ENCODE data around the gene FKRP.

Gene FKRP

GRCh38 chr19:46719629-46720502, 26.0 kb upstream of the FKRP start:
- no peak for DNase-seq (ENCODE audit: low spot score)

- DNase-seq (ENCODE audit: low spot score), result no peak
Observed at GRCh38 chr19:46720503-46721239, 25.2 kb upstream of the FKRP start.

- DNase-seq (ENCODE audit: low spot score), result no peak
Observed at GRCh38 chr19:46721269-46722003, 24.4 kb upstream of the FKRP start.

- no peak for DNase-seq (ENCODE audit: low spot score)
Observed at GRCh38 chr19:46722004-46722380, 23.9 kb upstream of the FKRP start.

- DNase-seq (ENCODE audit: low spot score), result no peak
Observed at GRCh38 chr19:46722421-46723022, 23.3 kb upstream of the FKRP start.

- no peak for DNase-seq (ENCODE audit: low spot score)
Observed at GRCh38 chr19:46723023-46723461, 22.8 kb upstream of the FKRP start.

GRCh38 chr19:46723471-46723870, 22.4 kb upstream of the FKRP start:
- DNase-seq (ENCODE audit: low spot score), result no peak

- no peak for DNase-seq (ENCODE audit: low spot score)
Observed at GRCh38 chr19:46724468-46724867, 21.4 kb upstream of the FKRP start.

GRCh38 chr19:46725036-46725820, 20.6 kb upstream of the FKRP start:
- no peak for DNase-seq (ENCODE audit: low spot score)

- no peak for DNase-seq (ENCODE audit: low spot score)
Observed at GRCh38 chr19:46725859-46726393, 19.9 kb upstream of the FKRP start.

GRCh38 chr19:46726551-46726950, 19.3 kb upstream of the FKRP start:
- no peak for DNase-seq (ENCODE audit: low spot score)

GRCh38 chr19:46726971-46727501, 18.8 kb upstream of the FKRP start:
- DNase-seq (ENCODE audit: low spot score), result no peak

- no peak for DNase-seq (ENCODE audit: low spot score)
Observed at GRCh38 chr19:46727757-46728156, 18.1 kb upstream of the FKRP start.

- no peak for DNase-seq (ENCODE audit: low spot score)
Observed at GRCh38 chr19:46728208-46728607, 17.6 kb upstream of the FKRP start.

- DNase-seq (ENCODE audit: low spot score), result no peak
Observed at GRCh38 chr19:46728693-46729339, 17.0 kb upstream of the FKRP start.

- no peak for DNase-seq (ENCODE audit: low spot score)
Observed at GRCh38 chr19:46729696-46730095, 16.2 kb upstream of the FKRP start.

GRCh38 chr19:46730187-46730586, 15.7 kb upstream of the FKRP start:
- DNase-seq (ENCODE audit: low spot score), result no peak

GRCh38 chr19:46730595-46730994, 15.3 kb upstream of the FKRP start:
- no peak for DNase-seq (ENCODE audit: low spot score)

- no peak for DNase-seq (ENCODE audit: low spot score)
Observed at GRCh38 chr19:46731007-46731501, 14.8 kb upstream of the FKRP start.

GRCh38 chr19:46731584-46731983, 14.3 kb upstream of the FKRP start:
- no peak for DNase-seq (ENCODE audit: low spot score)
